ENCODE measurements around the gene DPP10. TPM values are rescaled to one million over a fixed set of nuclear protein-coding genes. Genes with fewer than 3 reads are reported as not detected.

DPP10 gene
- total RNA-seq, 4 donors from 2014 or later = 1.9 to 4.6 (median 3.9) TPM

DNA sequence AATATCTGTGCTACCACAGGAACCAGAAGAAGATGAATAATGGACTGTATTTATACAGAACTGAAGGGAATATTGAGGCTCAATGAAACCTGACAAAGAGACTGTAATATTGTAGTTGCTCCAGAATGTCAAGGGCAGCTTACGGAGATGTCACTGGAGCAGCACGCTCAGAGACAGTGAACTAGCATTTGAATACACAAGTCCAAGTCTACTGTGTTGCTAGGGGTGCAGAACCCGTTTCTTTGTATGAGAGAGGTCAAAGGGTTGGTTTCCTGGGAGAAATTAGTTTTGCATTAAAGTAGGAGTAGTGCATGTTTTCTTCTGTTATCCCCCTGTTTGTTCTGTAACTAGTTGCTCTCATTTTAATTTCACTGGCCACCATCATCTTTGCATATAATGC, 1399.9 kb downstream of the DPP10 start:
- Histone ChIP-seq H3K4me3 (no peak overlapping the region), H3K9me3 (no peaks in the 10 kb centered on the region), H3K4me1 (no peaks in the 10 kb centered on the region), H3K27ac (no peak overlapping the region), H3K36me3 (no peaks in the 10 kb centered on the region), H3K27me3 (no peaks in the 10 kb centered on the region)
- TF ChIP-seq POLR2A (IDR thresholded peaks at IDR 0.05) = no peak
- TF ChIP-seq, protein P1, sequence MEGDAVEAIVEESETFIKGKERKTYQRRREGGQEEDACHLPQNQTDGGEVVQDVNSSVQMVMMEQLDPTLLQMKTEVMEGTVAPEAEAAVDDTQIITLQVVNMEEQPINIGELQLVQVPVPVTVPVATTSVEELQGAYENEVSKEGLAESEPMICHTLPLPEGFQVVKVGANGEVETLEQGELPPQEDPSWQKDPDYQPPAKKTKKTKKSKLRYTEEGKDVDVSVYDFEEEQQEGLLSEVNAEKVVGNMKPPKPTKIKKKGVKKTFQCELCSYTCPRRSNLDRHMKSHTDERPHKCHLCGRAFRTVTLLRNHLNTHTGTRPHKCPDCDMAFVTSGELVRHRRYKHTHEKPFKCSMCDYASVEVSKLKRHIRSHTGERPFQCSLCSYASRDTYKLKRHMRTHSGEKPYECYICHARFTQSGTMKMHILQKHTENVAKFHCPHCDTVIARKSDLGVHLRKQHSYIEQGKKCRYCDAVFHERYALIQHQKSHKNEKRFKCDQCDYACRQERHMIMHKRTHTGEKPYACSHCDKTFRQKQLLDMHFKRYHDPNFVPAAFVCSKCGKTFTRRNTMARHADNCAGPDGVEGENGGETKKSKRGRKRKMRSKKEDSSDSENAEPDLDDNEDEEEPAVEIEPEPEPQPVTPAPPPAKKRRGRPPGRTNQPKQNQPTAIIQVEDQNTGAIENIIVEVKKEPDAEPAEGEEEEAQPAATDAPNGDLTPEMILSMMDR (IDR thresholded peaks at IDR 0.05) = no peak
- no peak for TF ChIP-seq EP300 (IDR thresholded peaks at IDR 0.05)
- no peak for TF ChIP-seq POLR2AphosphoS5 (IDR thresholded peaks at IDR 0.05)
- no peak for ATAC-seq
- 90% methylated on average over 3 of the region's 3 CpGs for WGBS, 2 donors (ENCODE audit: low coverage in 1 of 2)

DNA sequence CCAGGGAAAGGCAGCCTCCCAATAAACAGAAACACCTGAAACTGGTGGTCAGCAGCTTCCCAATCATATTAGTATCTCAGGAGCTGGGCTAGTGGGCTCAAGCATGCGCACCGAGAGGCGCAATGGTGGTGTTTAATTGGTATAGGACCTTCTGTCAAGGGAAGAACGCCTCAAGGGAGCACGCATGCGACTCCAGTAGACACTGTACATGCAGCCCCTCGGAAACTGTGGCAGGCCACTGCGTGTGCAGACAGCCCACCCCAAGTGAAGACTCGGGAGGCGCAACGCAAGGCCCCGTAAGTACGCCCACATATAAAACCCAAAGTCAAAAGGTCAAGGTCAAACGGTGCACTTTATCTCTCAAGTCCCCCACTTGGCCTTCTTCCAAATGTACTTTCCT, 1405.8 kb downstream of the DPP10 start:
- no peaks in the 10 kb centered on the region for H3K36me3 ChIP-seq
- WGBS, 2 donors (ENCODE audit: low coverage in 1 of 2) = 93% methylated on average over 12 to 14 of the region's 14 CpGs
- no peaks in the 10 kb centered on the region for H3K27me3 ChIP-seq
- TF ChIP-seq POLR2A (IDR thresholded peaks at IDR 0.05) (no peak), EP300 (IDR thresholded peaks at IDR 0.05) (no peak), POLR2AphosphoS5 (IDR thresholded peaks at IDR 0.05) (no peak)
- TF ChIP-seq, protein P1 (IDR thresholded peaks at IDR 0.05) = no peak
- no peaks in the 10 kb centered on the region for H3K4me1 ChIP-seq
- H3K27ac ChIP-seq = no peak overlapping the region
- no peak for ATAC-seq
- no peaks in the 10 kb centered on the region for H3K9me3 ChIP-seq
- H3K4me3 ChIP-seq = no peak overlapping the region

DNA sequence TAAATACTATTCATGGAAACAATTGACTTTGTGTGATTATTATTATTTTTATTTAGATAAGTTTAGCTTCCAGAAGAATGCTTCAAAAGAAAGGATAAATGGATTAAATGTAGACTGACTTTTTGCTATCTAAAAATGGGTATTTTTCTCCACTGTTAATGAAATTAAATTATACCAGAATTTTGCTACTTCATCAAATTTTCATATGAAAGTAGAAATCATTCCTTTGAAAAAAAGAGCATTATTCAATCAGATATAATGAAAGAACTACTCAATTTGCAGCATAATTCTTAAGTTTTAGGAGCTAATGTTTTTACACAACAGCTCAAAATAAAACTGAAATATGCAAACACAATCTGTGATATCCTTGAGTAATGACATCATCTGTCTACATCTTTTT, 1424.6 kb downstream of the DPP10 start:
- ATAC-seq = no peak
- no peaks in the 10 kb centered on the region for H3K4me1 ChIP-seq
- TF ChIP-seq POLR2AphosphoS5 (IDR thresholded peaks at IDR 0.05) = no peak
- TF ChIP-seq, protein P1 (IDR thresholded peaks at IDR 0.05) = no peak
- TF ChIP-seq POLR2A (IDR thresholded peaks at IDR 0.05) = no peak
- TF ChIP-seq EP300 (IDR thresholded peaks at IDR 0.05) = no peak
- H3K9me3 ChIP-seq = no peaks in the 10 kb centered on the region
- no peak overlapping the region for H3K4me3 ChIP-seq
- no peaks in the 10 kb centered on the region for H3K27me3 ChIP-seq
- no peaks in the 10 kb centered on the region for H3K36me3 ChIP-seq
- H3K27ac ChIP-seq = no peak overlapping the region

DNA sequence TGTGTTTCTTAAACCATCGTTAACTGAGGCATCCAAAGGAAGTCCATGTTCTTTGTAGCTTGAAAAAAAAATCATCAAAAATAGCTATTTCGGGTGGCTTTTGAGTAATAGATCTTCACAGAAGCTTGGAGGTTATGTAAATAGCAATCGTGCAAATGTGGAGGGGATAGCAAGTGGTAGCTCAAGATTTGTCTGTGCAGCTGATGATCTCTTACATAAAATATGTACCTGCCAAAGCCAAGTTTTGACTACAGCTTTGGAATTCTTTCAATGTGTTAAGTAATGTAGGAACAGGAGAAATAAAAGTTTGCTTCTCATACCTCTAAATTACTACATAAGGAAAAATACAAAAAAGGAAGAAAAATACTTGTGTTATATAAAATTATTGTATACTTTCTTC, 1432.0 kb downstream of the DPP10 start:
- 20 to 42% methylated on average over 3 of the region's 3 CpGs for WGBS, 2 donors (ENCODE audit: low coverage in 1 of 2)

DNA sequence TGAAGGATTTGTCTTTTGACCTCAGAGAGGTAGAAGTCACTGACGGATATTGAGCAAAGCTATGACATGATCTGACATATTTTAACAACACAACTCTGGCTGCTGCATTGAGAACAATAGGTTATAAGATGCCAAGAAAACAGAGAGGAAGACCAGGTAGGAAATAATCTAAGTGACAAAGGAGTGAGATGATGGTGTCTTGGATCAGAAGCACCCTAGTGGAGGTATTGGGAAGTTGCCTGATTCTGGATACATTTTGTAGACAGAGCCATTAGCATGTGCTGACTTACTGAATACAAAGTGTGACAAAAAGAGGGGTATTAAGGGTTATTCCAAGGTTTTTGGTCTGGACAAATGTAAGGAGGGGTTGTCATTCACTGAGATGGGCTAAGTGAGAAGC, 1438.1 kb downstream of the DPP10 start:
- Histone ChIP-seq H3K9me3 (no peaks in the 10 kb centered on the region), H3K4me1 (no peaks in the 10 kb centered on the region), H3K27ac (no peak overlapping the region), H3K36me3 (no peaks in the 10 kb centered on the region), H3K27me3 (no peaks in the 10 kb centered on the region), H3K4me3 (no peak overlapping the region)
- ATAC-seq = no peak
- WGBS, 2 donors (ENCODE audit: low coverage in 1 of 2) = 75 to 85% methylated on average over 1 of the region's 1 CpG
- TF ChIP-seq POLR2AphosphoS5 (IDR thresholded peaks at IDR 0.05) (no peak), EP300 (IDR thresholded peaks at IDR 0.05) (no peak), POLR2A (IDR thresholded peaks at IDR 0.05) (no peak)
- TF ChIP-seq, protein P1 (IDR thresholded peaks at IDR 0.05) = no peak

More for the DNA sequence above, 1432.0 kb downstream of the DPP10 start:
- TF ChIP-seq POLR2AphosphoS5 (IDR thresholded peaks at IDR 0.05) (no peak), POLR2A (IDR thresholded peaks at IDR 0.05) (no peak), EP300 (IDR thresholded peaks at IDR 0.05) (no peak)
- TF ChIP-seq, protein P1 (IDR thresholded peaks at IDR 0.05) = no peak
- H3K4me1 ChIP-seq = no peaks in the 10 kb centered on the region
- no peak overlapping the region for H3K4me3 ChIP-seq
- no peaks in the 10 kb centered on the region for H3K9me3 ChIP-seq
- no peak overlapping the region for H3K27ac ChIP-seq
- H3K36me3 ChIP-seq = no peaks in the 10 kb centered on the region
- no peaks in the 10 kb centered on the region for H3K27me3 ChIP-seq
- ATAC-seq = no peak
